ENCODE data around the gene SYNDIG1.

SYNDIG1 gene

DNA sequence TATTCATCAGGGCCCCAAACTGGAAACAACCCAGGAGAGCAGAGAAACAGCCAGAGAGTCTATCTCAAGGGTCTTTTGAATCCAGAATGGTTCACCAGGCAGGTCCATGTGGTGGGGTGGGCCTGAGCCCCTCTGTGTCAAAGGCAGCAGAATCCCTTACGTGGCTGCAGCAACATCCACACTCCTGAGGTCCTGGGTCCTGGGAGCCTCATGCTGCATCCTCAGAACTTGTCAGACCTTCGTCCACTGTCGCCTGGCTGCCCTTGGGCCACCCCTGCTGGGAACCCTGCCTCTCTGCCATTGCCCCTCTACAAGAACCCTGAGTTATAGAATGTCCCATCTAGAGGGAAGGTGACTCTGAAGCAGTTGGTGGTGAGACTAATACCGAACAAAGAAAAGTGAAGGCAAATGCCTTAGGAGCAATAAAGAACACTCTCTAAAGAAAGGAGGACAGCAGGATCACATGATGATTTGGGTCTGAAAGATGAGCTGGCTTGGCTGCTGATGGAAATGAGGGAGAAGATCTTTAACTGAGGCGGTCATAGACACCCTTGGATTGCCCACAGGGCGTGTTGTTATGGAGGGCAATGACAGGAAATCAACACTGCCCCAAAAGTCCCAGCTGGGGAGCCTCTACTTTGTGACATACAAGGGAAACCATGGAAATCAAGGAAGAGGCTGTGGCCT lies 161.2 kb downstream of the SYNDIG1 start:
- no peak for DNase-seq (ENCODE audit: low read depth in 2 of 3, low spot score in 2 of 3)

GRCh38 chr20:24631173-24631505 lies 161.7 kb downstream of the SYNDIG1 start:
- DNase-seq (ENCODE audit: low read depth in 2 of 3, low spot score in 2 of 3) = no peak

- DNase-seq (ENCODE audit: low read depth in 2 of 3, low spot score in 2 of 3) = no peak
These were observed 163.2 kb downstream of the SYNDIG1 start for GRCh38 chr20:24632581-24632980.

GRCh38 chr20:24633026-24633425 lies 163.6 kb downstream of the SYNDIG1 start:
- no peak for DNase-seq (ENCODE audit: low read depth in 2 of 3, low spot score in 2 of 3)

GRCh38 chr20:24633521-24633920 lies 164.1 kb downstream of the SYNDIG1 start:
- no peak for DNase-seq (ENCODE audit: low read depth in 2 of 3, low spot score in 2 of 3)

GRCh38 chr20:24634855-24635254 lies 165.4 kb downstream of the SYNDIG1 start:
- DNase-seq (ENCODE audit: low read depth in 2 of 3, low spot score in 2 of 3) = no peak

GRCh38 chr20:24636626-24637025 lies 167.2 kb downstream of the SYNDIG1 start:
- DNase-seq (ENCODE audit: low read depth in 2 of 3, low spot score in 2 of 3) = no peak

DNA sequence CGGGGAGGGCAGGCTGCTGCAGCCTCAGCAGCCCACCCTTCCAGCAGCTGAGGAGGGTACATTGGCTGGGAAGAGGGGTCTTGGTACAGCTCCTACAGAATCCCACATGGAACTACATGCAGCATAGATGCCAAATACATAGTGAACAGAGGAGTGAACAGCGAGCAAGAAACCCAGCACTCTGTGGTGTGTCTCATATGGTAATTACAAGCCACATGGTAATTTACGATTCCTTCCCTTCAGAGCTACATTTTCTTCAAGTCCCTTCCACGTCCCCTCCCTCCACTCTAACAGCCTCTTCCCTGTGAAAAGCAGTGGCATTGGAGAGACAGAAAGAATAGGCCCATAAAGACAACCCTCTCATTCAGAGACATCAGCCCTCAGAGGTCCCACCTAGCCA lies 167.7 kb downstream of the SYNDIG1 start:
- DNase-seq (ENCODE audit: low read depth in 2 of 3, low spot score in 2 of 3) = no peak

DNA sequence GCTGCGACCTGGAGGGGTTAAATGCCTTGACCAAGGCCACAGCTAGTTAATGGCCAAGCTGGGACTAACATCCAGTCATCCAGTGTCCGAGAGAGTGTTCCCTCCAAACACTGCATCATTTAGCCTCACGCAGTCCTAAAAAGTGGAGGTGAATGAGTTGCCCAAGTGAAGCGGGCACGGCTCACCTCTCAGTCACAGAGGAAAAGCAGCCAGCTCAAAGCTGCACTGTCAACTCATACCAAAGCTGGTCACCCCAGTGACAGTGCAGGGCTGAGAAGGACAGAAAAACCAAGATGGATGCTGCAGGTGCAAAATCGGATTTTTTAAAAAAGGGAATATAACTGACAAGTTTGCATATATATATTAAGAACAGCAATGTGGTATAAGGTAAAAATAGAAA lies 168.5 kb downstream of the SYNDIG1 start:
- DNase-seq (ENCODE audit: low read depth in 2 of 3, low spot score in 2 of 3) = no peak

DNA sequence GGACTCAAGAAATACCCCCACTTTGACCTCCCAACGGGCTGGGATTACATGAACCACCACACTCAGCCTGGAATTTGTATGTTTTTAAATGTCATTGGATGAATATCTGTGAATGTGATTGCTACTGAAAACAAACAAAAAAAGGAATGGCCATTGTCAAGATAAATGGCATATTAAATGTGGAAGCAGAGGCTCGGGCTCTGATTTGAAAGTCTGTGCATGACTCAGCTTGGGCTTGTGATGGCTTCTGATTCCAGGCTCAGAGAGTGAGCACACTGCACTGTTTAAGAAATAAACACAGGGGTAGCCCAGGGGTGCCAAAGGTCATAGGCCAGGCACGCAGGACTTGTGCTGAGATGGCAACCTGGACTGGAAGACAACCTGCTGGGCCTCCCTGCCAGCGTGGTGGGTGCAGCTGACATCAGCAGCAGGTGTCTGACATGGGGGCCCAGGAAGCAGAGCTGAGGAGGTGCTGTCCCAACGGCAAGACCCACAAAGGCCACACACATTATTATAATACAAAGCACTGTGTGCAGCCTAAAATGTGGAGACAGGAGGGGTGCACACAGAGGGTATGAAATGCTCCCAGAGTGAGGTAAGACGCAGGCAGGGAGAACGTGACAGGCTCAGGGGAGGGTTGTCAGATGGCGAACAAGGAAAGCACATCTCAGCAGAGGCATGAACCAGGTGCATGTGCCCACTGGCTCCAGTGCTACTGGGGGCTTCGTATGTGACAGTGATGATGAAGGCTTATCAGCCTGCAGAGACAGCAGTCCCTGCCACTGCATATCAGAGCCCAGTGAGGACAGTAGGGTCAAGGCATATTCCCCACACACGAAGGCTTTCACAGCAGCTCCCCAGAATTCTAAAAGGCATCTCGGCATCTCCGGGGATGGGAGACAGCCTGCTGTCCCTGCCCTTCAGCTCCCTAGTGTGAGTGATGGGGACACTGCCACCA lies 169.4 kb downstream of the SYNDIG1 start:
- no peak for DNase-seq (ENCODE audit: low read depth in 2 of 3, low spot score in 2 of 3)

GRCh38 chr20:24640276-24640675 lies 170.8 kb downstream of the SYNDIG1 start:
- DNase-seq (ENCODE audit: low read depth in 2 of 3, low spot score in 2 of 3) = no peak

DNA sequence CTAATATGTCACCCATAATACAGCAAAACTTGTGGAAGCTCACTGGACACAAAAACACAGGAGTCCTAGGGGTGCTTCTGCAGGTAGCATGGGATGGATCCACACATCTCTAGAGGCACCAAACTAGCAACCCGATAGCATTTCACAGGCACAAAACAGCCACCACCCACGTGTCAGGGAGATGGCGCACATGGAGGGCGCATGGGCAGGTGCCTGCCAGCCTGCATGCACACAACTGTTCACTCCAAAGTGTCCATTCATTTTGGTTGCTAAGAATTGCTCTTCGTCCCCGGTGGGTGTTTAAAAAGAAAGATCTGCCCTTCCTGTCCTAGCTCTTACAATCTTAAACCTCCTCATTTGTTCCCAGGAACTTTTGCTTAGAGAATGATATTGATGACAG lies 171.3 kb downstream of the SYNDIG1 start:
- no peak for DNase-seq (ENCODE audit: low read depth in 2 of 3, low spot score in 2 of 3)

- DNase-seq (ENCODE audit: low read depth in 2 of 3, low spot score in 2 of 3) = no peak
These were observed 174.6 kb downstream of the SYNDIG1 start for GRCh38 chr20:24643731-24644626.

- DNase-seq (ENCODE audit: low read depth in 2 of 3, low spot score in 2 of 3) = no peak
These were observed 176.9 kb downstream of the SYNDIG1 start for GRCh38 chr20:24646321-24646720.

DNA sequence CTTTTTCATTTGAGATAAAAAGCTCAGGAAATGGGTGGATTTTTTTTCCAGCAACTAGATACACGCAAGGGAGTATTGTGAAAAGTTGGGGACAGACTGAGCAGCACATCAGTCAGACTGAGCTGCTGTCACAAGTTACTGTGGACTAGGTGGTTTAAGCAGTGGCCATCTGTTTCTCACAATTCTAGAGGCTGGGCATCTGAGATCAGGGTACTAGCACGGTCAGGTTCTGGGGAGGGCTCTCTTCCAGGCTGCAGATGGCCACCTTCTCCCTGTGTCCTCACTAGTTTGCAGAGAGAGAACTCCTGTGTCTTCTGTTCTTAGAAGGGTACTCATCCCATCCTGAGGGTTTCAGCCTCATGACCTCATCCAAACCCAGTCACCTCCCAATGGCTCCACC lies 178.3 kb downstream of the SYNDIG1 start:
- DNase-seq (ENCODE audit: low read depth in 2 of 3, low spot score in 2 of 3) = no peak

DNA sequence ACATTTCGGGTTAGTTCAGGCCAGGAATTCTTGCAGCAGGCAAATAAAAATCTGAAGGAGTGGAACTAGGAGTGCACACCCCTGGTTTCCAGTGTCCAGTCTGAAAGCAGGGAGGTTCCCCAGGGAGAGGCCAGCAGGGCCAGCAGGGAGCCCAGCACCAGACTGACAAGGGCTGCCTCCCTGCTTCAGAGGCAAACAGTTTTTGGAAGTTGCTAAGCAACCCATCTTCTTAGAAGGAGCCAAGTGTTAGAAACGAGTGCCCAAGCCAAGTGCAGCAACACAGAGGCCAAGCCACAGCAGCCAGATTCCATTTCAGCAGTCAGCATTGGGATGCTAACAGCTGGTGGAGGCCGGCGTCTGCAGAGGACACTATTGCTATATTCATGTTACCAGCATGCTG lies 179.1 kb downstream of the SYNDIG1 start:
- DNase-seq (ENCODE audit: low read depth in 2 of 3, low spot score in 2 of 3) = no peak

- no peak for DNase-seq (ENCODE audit: low read depth in 2 of 3, low spot score in 2 of 3)
These were observed 179.5 kb downstream of the SYNDIG1 start for GRCh38 chr20:24648919-24649318.

DNA sequence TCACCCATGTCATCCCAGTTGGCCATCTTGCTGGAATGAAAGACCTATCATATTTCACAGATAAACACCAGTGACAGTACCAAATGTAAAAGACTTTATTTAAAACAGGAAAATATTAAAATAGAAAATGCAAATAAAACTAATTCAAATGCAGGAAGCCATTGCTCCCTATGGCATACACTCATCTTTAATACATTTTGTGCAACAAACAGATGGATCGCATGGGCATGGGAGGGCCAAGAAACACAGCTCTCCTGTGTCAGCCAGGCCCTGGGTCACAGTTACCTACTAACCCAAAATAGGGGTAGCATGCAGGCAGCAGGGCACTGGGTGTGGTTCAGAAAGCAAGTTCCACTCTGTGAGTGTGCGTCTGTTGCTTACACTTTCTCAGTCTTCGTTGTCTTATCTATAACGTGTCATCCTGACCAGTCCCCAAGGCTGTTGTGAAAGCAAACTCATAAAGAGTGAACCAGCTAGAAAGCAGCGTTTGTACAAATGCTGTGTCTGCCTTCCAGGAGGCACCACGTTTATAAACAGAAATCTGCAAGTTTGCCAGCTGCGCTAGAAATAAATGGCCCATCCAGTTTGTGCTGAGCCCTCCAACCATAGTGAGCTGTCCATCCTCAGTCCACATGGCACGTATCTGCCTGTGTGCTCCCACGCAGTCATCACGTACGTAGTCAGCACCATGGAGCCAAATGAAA lies 180.5 kb downstream of the SYNDIG1 start:
- no peak for DNase-seq (ENCODE audit: low read depth in 2 of 3, low spot score in 2 of 3)

DNA sequence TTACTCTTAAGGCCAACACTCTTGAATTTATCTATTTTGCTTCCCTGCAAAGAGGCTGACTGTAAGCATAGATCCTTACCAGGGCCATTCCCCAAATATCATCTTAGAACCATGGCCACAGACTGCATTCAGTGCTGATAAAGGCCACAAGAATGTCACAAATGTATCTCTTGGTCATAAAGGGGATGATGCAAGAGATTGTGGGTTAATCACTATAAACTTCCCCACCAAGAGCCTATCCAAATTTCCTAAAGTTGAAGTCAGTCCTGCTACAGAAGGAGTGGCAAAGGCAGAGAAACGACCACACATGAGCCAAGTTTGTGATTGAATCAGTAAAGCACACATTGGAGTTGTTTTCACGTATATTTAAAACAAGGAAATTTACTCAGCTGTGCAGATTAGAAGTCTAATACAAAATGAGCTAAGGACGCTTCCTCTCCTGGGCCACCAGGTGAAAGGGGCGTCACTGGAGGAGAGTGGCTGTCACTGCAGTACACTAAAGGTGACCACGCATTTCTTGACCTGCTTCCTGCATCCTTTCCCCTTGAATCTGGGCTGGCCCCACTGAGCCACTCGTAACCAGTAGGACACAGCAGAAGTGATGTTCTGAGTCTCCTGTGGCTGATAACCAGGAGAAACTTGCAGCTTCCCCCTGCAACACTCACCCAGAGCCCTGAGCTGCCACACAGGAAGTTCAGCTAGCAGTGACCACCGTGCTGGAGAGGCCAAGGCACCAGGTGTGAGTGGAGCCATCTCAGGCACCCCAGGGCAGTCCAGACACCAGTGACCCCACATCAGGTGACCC lies 181.9 kb downstream of the SYNDIG1 start:
- no peak for DNase-seq (ENCODE audit: low read depth in 2 of 3, low spot score in 2 of 3)

DNA sequence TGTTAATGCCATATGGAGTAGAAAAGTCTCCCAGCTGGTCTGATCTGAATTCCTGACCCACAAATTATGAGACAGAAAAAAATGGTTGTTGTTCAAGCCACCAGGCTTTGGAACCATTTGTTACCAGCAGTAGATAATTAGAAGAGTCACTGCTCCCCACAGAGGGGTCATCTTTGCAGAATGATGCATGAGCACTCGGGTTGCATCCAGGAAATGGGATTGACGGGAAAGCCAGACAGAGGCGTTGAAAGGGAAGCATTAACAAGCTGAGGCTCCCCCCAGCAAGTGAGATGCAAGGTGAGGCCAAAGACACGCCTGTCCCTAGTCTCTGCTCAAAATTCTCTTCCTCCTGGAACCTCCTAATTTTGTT lies 182.5 kb downstream of the SYNDIG1 start:
- no peak for DNase-seq (ENCODE audit: low read depth in 2 of 3, low spot score in 2 of 3)
